ENCODE results near the gene KYNU. TPM values are rescaled to one million over a fixed set of nuclear protein-coding genes. Genes with fewer than 3 reads are reported as not detected.

The KYNU gene
- total and polyA plus RNA-seq, 2 of the 13 experiments (the other 11 are each of a cell fraction or from before 2014, with no cell fraction given): 21.9 to 68.6 TPM

GRCh38 chr2:142951190-142952007 is 73.9 kb downstream of the KYNU start (continued):
- TF ChIP-seq DPF2 (CRISPR knock-in tag; IDR thresholded peaks at IDR 0.05; ENCODE audit: borderline replicate concordance, low read depth): peak; percentile 53; the same call in 1 of the 2 replicates
- TF ChIP-seq RCOR2 (CRISPR knock-in tag; IDR thresholded peaks at IDR 0.05): peak; percentile 89; the same call in 1 of the 2 replicates
- no peak for TF ChIP-seq ARNTL (CRISPR knock-in tag; IDR thresholded peaks at IDR 0.05)
- TF ChIP-seq KLF13 (CRISPR knock-in tag; IDR thresholded peaks at IDR 0.05): no peak
- TF ChIP-seq, protein P1, sequence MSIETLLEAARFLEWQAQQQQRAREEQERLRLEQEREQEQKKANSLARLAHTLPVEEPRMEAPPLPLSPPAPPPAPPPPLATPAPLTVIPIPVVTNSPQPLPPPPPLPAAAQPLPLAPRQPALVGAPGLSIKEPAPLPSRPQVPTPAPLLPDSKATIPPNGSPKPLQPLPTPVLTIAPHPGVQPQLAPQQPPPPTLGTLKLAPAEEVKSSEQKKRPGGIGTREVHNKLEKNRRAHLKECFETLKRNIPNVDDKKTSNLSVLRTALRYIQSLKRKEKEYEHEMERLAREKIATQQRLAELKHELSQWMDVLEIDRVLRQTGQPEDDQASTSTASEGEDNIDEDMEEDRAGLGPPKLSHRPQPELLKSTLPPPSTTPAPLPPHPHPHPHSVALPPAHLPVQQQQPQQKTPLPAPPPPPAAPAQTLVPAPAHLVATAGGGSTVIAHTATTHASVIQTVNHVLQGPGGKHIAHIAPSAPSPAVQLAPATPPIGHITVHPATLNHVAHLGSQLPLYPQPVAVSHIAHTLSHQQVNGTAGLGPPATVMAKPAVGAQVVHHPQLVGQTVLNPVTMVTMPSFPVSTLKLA (IDR thresholded peaks at IDR 0.05): no peak
- peak; percentile 76 for TF ChIP-seq ZNF609 (CRISPR knock-in tag; IDR thresholded peaks at IDR 0.05; ENCODE audit: borderline replicate concordance)
- TF ChIP-seq ZNF841 (CRISPR knock-in tag; IDR thresholded peaks at IDR 0.05; ENCODE audit: borderline replicate concordance): no peak
- no peak for TF ChIP-seq NFRKB (IDR thresholded peaks at IDR 0.05)
- TF ChIP-seq HMGA1 (CRISPR knock-in tag; conservative IDR thresholded peaks at IDR 0.05): no peak
- TF ChIP-seq BRF2 (CRISPR knock-in tag; IDR thresholded peaks at IDR 0.05): 0 out of 2 replicates have a peak, but pooled peaks have one; percentile 16
- no peak for TF ChIP-seq ZNF589 (CRISPR knock-in tag; conservative IDR thresholded peaks at IDR 0.05)
- TF ChIP-seq FOXK1 (CRISPR knock-in tag; IDR thresholded peaks at IDR 0.05; ENCODE audit: borderline replicate concordance, low read depth): peak; percentile 69
- peak; percentile 97 for TF ChIP-seq FOXJ3 (CRISPR knock-in tag; IDR thresholded peaks at IDR 0.05; ENCODE audit: borderline replicate concordance)
- no peak for TF ChIP-seq MYNN (CRISPR knock-in tag; IDR thresholded peaks at IDR 0.05; ENCODE audit: low read depth)
- peak; percentile 14; the same call in 1 of the 2 replicates for TF ChIP-seq YEATS2 (CRISPR knock-in tag; IDR thresholded peaks at IDR 0.05; ENCODE audit: borderline replicate concordance)
- peak; percentile 7; the same call in 1 of the 2 replicates for TF ChIP-seq ATF1 (CRISPR knock-in tag; IDR thresholded peaks at IDR 0.05)
- peak; percentile 51 for TF ChIP-seq ZNF629 (CRISPR knock-in tag; conservative IDR thresholded peaks at IDR 0.05)
- TF ChIP-seq EP300 (IDR thresholded peaks at IDR 0.05; ENCODE audit: low read depth in 2 of 2, low read length in 2 of 2): peak in 1 of 2 experiments; percentile 96; a peak in 2 of 4 replicates
- TF ChIP-seq EP300 (CRISPR knock-in tag; IDR thresholded peaks at IDR 0.05; ENCODE audit: borderline replicate concordance): peak; percentile 92; the same call in 1 of the 2 replicates
- peak; percentile 86 for TF ChIP-seq RXRB (CRISPR knock-in tag; IDR thresholded peaks at IDR 0.05; ENCODE audit: borderline replicate concordance)
- TF ChIP-seq AGO1 (IDR thresholded peaks at IDR 0.05; ENCODE audit: low read depth, low read length, poor library complexity, severe bottlenecking): no peak
- peak; percentile 49 for TF ChIP-seq THAP11 (CRISPR knock-in tag; IDR thresholded peaks at IDR 0.05)

All from HepG2 (cell line).